ENCODE data around the gene SMO. TPM values are rescaled to one million over a fixed set of nuclear protein-coding genes. Genes with fewer than 3 reads are reported as not detected.
A peak's percentile ranks its signal among the peaks of the same experiment; 100 is the strongest.

The SMO gene
- polyA plus RNA-seq, 3 donors: 0.07 TPM; not detected in 2

DNA sequence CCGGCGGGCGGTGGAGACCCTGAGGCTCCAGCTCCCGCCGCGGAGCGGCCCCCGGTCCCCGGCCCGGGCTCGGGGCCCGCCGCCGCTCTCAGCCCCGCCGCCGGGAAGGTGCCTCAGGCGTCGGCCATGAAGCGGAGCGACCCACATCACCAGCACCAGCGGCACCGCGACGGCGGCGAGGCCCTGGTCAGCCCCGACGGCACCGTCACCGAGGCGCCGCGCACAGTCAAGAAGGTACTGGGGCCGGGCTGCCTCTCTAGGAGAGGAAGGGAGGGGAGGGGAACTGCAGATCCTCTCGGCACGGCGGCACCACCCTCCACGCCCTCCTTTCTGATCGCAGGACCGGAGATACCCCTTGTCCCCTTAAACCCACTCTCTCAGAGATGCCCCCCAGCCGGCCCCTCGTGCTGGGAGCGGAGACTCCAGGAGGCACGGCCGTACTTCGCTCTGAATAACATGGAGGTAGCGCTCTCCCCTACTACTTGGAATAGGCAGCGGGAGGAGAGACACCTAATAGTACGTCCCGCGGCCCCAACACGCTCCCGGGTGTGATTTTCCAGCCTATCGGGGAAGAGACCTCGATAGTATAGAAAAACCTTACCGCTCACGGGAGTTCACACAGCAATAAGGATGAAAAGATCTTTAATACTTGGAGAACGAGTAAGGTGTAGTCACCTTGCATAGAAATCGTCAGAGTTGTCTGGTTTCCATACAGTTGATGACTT lies 36.9 kb downstream of the SMO start:
- peaks cover 33 to 35% of the 10 kb centered on the region in 2 donors for H3K4me1 ChIP-seq (ENCODE audit: control insufficient read depth in 1 of 2, insufficient read depth in 2 of 2, low read length in 2 of 2)
- WGBS (ENCODE audit: insufficient coverage): under 1% methylated on average over 38 of the region's 60 CpGs
- H3K27ac ChIP-seq (ENCODE audit: low read depth in 1 of 2, low read length in 2 of 2): peak overlapping the region; percentile 96 to 99
- DNase-seq: peak; percentile 34 to 58 (median 42)
- TF ChIP-seq CTCF (IDR thresholded peaks at IDR 0.05): no peak
- no peaks in the 10 kb centered on the region for H3K9me3 ChIP-seq (replicated peaks in 1 of 2; ENCODE audit: control insufficient read depth in 1 of 2, insufficient read depth in 1 of 2, low read length in 2 of 2)
- peak overlapping the region in 6 of 7 donors; percentile 45 to 100 (median 88) for H3K27ac Mint-ChIP-seq
- peaks cover 42% of the 10 kb centered on the region for H3K79me2 ChIP-seq (ENCODE audit: insufficient read depth, low read length)
- no peaks in the 10 kb centered on the region for H3K27me3 ChIP-seq (ENCODE audit: control insufficient read depth in 2 of 2, insufficient read depth in 2 of 2, low read length in 2 of 2)
- intact Hi-C loops (cut with micrococcal nuclease): no loop called here
- H3K4me3 ChIP-seq (replicated peaks in 1 of 3; ENCODE audit: low read depth in 2 of 3, low read length in 3 of 3): peak overlapping the region; percentile 69 to 88 (median 83)
- H3K4me2 ChIP-seq (replicated peaks; ENCODE audit: extremely low read depth, low read length, poor library complexity, severe bottlenecking): peak overlapping the region; percentile 94
- H3K4me1 Mint-ChIP-seq: peaks cover 34% of the 10 kb centered on the region
- peak overlapping the region; percentile 94 to 99 for H3K4me3 Mint-ChIP-seq
- H3K9me3 Mint-ChIP-seq: no peaks in the 10 kb centered on the region
- peaks cover 0 to 1% (median 0%) of the 10 kb centered on the region in 3 donors for H3K27me3 Mint-ChIP-seq (ENCODE audit: low read depth in 3 of 3)
- peak overlapping the region; percentile 89 for H2AFZ ChIP-seq (ENCODE audit: insufficient read depth, low read depth, low read length, poor library complexity, severe bottlenecking)
- H3K36me3 Mint-ChIP-seq: peaks cover 0 to 6% of the 10 kb centered on the region in 2 donors
- peaks cover 18% of the 10 kb centered on the region for H4K20me1 ChIP-seq (ENCODE audit: insufficient read depth, low read length)
- peak overlapping the region; percentile 84 for H3K9ac ChIP-seq (ENCODE audit: insufficient read depth, low read length, poor library complexity, severe bottlenecking)
- no peaks in the 10 kb centered on the region for H3K36me3 ChIP-seq (replicated peaks in 1 of 2; ENCODE audit: control insufficient read depth in 1 of 2, insufficient read depth in 2 of 2, low read length in 2 of 2)

DNA sequence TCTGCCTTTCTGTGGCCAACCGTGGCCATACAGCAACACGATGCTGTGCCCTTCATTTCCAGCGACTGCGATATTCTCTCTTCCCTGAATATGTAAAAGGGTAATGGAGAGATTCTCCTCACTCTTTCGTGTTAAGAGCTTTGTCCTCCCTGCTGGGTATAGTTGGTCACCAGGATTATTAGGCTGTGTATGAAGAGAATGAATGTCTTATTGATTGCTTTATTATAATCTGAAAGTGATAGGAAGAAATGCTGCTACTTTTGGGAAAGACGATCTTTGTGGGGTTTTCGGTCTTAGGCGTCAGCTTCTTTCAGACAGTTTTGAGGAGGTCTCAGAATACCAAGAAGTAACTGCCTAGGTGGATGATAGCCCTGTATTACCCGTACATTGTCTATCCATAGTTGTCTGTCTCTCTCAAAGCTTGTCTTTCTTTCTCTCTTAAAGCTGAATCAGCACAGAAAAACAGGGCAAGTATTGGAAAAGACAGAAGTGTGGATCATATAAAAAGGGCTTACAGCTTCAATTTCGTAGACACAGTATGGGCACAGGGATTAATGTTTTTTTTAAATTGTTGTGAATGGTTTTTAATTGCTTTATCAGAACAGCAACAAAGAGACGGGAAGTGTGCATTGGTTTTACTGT lies 37.6 kb downstream of the SMO start:
- Histone ChIP-seq H3K4me3 (replicated peaks in 1 of 3; ENCODE audit: low read depth in 2 of 3, low read length in 3 of 3) (peak overlapping the region; percentile 69 to 88 (median 83)), H2AFZ (ENCODE audit: insufficient read depth, low read depth, low read length, poor library complexity, severe bottlenecking) (peak overlapping the region; percentile 89), H3K9me3 (replicated peaks in 1 of 2; ENCODE audit: control insufficient read depth in 1 of 2, insufficient read depth in 1 of 2, low read length in 2 of 2) (no peaks in the 10 kb centered on the region), H3K27ac (ENCODE audit: low read depth in 1 of 2, low read length in 2 of 2) (peak overlapping the region in 1 of 2 donors; percentile 99), H3K9ac (ENCODE audit: insufficient read depth, low read length, poor library complexity, severe bottlenecking) (peak overlapping the region; percentile 84), H3K4me2 (replicated peaks; ENCODE audit: extremely low read depth, low read length, poor library complexity, severe bottlenecking) (peak overlapping the region; percentile 94), H4K20me1 (ENCODE audit: insufficient read depth, low read length) (peaks cover 22% of the 10 kb centered on the region), H3K79me2 (ENCODE audit: insufficient read depth, low read length) (peaks cover 42% of the 10 kb centered on the region), H3K36me3 (replicated peaks in 1 of 2; ENCODE audit: control insufficient read depth in 1 of 2, insufficient read depth in 2 of 2, low read length in 2 of 2) (no peaks in the 10 kb centered on the region), H3K27me3 (ENCODE audit: control insufficient read depth in 2 of 2, insufficient read depth in 2 of 2, low read length in 2 of 2) (no peaks in the 10 kb centered on the region), H3K4me1 (ENCODE audit: control insufficient read depth in 1 of 2, insufficient read depth in 2 of 2, low read length in 2 of 2) (peaks cover 33 to 35% of the 10 kb centered on the region in 2 donors)
- 30% methylated on average over 3 of the region's 11 CpGs for WGBS (ENCODE audit: insufficient coverage)
- no peak for DNase-seq
- Mint-ChIP-seq H3K36me3 (peaks cover 0 to 11% of the 10 kb centered on the region in 2 donors), H3K4me1 (peaks cover 34% of the 10 kb centered on the region), H3K9me3 (no peaks in the 10 kb centered on the region), H3K27me3 (ENCODE audit: low read depth in 3 of 3) (peaks cover 0 to 1% (median 0%) of the 10 kb centered on the region in 3 donors), H3K27ac (peak overlapping the region in 4 of 7 donors; percentile 77 to 100 (median 88)), H3K4me3 (peak overlapping the region; percentile 94 to 96)
- intact Hi-C loops (cut with micrococcal nuclease): no loop called here
- no peak for TF ChIP-seq CTCF (IDR thresholded peaks at IDR 0.05)
